ENCODE results near the gene CACNA1H. TPM values are rescaled to one million over a fixed set of nuclear protein-coding genes. Genes with fewer than 3 reads are reported as not detected.

The CACNA1H gene
- total RNA-seq, 1 experiment from 2014 or later, result 24.3 TPM

DNA sequence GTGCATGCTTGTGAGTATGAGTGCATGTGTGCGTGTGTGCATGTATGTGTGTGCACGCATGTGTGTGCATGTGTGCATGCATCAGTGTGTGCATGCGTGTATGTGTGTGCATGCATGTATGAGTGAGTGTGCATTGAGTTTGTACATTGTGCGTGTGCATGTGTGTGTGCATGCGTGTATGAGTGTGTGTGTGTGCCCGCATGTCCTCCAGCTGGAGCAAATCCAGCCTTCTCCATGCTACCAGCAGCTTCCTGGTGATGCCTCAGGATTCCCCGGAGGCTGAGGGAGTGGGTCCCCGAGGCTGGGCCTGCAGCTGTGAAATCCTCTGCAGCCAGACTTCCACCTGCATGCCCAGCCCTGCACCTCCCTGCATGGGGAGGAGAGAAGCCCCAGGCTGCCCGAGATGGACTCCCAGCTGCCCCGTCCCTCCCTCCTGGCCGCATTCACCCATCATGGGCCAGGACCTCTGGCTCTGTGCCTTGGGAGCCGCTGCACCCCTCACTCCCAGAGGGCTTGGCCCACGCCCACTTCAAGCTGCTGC lies 112.3 kb downstream of the CACNA1H start:
- Histone ChIP-seq H2AFZ (ENCODE audit: low read depth, low read length, poor library complexity, severe bottlenecking) (no peak overlapping the region), H3K36me3 (ENCODE audit: control insufficient read depth in 1 of 2, insufficient read depth in 2 of 2, low read length in 2 of 2) (no peaks in the 10 kb centered on the region), H3K27me3 (ENCODE audit: insufficient read depth, low read length) (no peaks in the 10 kb centered on the region), H3K79me2 (ENCODE audit: insufficient read depth, low read length) (no peaks in the 10 kb centered on the region), H3K9me3 (ENCODE audit: control insufficient read depth in 1 of 2, insufficient read depth in 1 of 2, low read depth in 1 of 2, low read length in 2 of 2) (no peaks in the 10 kb centered on the region; a peak in 1 of 4 replicates), H3K4me1 (ENCODE audit: control insufficient read depth in 1 of 2, insufficient read depth in 2 of 2, low read length in 2 of 2) (peaks cover 4 to 5% of the 10 kb centered on the region in 2 experiments; a peak in 3 of 4 replicates), H3K27ac (ENCODE audit: low read depth, low read length) (no peak overlapping the region), H3K9ac (ENCODE audit: low read length) (no peak overlapping the region), H3K9me2 (ENCODE audit: insufficient read depth) (no peaks in the 10 kb centered on the region), H3K4me3 (replicated peaks in 1 of 2; ENCODE audit: low read depth in 1 of 2, low read length in 2 of 2) (no peak overlapping the region), H4K20me1 (ENCODE audit: insufficient read depth) (no peaks in the 10 kb centered on the region), H3K4me2 (ENCODE audit: low read length) (no peak overlapping the region)
- no peak for TF ChIP-seq ZBTB33 (IDR thresholded peaks at IDR 0.05; ENCODE audit: extremely low read depth, insufficient replicate concordance, low read length)
- TF ChIP-seq, protein P1, sequence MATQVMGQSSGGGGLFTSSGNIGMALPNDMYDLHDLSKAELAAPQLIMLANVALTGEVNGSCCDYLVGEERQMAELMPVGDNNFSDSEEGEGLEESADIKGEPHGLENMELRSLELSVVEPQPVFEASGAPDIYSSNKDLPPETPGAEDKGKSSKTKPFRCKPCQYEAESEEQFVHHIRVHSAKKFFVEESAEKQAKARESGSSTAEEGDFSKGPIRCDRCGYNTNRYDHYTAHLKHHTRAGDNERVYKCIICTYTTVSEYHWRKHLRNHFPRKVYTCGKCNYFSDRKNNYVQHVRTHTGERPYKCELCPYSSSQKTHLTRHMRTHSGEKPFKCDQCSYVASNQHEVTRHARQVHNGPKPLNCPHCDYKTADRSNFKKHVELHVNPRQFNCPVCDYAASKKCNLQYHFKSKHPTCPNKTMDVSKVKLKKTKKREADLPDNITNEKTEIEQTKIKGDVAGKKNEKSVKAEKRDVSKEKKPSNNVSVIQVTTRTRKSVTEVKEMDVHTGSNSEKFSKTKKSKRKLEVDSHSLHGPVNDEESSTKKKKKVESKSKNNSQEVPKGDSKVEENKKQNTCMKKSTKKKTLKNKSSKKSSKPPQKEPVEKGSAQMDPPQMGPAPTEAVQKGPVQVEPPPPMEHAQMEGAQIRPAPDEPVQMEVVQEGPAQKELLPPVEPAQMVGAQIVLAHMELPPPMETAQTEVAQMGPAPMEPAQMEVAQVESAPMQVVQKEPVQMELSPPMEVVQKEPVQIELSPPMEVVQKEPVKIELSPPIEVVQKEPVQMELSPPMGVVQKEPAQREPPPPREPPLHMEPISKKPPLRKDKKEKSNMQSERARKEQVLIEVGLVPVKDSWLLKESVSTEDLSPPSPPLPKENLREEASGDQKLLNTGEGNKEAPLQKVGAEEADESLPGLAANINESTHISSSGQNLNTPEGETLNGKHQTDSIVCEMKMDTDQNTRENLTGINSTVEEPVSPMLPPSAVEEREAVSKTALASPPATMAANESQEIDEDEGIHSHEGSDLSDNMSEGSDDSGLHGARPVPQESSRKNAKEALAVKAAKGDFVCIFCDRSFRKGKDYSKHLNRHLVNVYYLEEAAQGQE (IDR thresholded peaks at IDR 0.05; ENCODE audit: low read depth), result no peak
- no peak for TF ChIP-seq SP1 (IDR thresholded peaks at IDR 0.05; ENCODE audit: low read depth)
- no peak for TF ChIP-seq ATF3 (IDR thresholded peaks at IDR 0.05)
- no peak for TF ChIP-seq SIN3A (IDR thresholded peaks at IDR 0.05; ENCODE audit: low read depth)
- no peak for TF ChIP-seq CBX3 (IDR thresholded peaks at IDR 0.05; ENCODE audit: low read depth)
- TF ChIP-seq YY1 (IDR thresholded peaks at IDR 0.05; ENCODE audit: extremely low read depth, insufficient replicate concordance, low read depth, low read length), result no peak
- TF ChIP-seq SRF (IDR thresholded peaks at IDR 0.05; ENCODE audit: low read depth), result no peak
- no peak for TF ChIP-seq ELF1 (IDR thresholded peaks at IDR 0.05; ENCODE audit: borderline replicate concordance, low read depth)
- TF ChIP-seq EZH2phosphoT487 (IDR thresholded peaks at IDR 0.05; ENCODE audit: borderline replicate concordance), result no peak
- TF ChIP-seq FOSL1 (IDR thresholded peaks at IDR 0.05; ENCODE audit: low read depth), result no peak
- no peak for TF ChIP-seq POLR2A (IDR thresholded peaks at IDR 0.05; ENCODE audit: borderline replicate concordance, extremely low read depth, insufficient read depth, insufficient read length)
- TF ChIP-seq, protein P2, sequence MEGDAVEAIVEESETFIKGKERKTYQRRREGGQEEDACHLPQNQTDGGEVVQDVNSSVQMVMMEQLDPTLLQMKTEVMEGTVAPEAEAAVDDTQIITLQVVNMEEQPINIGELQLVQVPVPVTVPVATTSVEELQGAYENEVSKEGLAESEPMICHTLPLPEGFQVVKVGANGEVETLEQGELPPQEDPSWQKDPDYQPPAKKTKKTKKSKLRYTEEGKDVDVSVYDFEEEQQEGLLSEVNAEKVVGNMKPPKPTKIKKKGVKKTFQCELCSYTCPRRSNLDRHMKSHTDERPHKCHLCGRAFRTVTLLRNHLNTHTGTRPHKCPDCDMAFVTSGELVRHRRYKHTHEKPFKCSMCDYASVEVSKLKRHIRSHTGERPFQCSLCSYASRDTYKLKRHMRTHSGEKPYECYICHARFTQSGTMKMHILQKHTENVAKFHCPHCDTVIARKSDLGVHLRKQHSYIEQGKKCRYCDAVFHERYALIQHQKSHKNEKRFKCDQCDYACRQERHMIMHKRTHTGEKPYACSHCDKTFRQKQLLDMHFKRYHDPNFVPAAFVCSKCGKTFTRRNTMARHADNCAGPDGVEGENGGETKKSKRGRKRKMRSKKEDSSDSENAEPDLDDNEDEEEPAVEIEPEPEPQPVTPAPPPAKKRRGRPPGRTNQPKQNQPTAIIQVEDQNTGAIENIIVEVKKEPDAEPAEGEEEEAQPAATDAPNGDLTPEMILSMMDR (IDR thresholded peaks at IDR 0.05 in 2 of 3, conservative IDR thresholded peaks at IDR 0.05 in 1 of 3; ENCODE audit: borderline replicate concordance in 1 of 3, insufficient read depth in 1 of 3, low read depth in 2 of 3, low read length in 2 of 3), result no peak
- no TSS peak for BruUV-seq (replicated peaks)
- ChIA-PET RAD21 (ENCODE audit: low non-redundant PET in 1 of 2, low total read pairs in 2 of 2, uncharacterized antibody in 2 of 2, unreplicated experiment in 2 of 2) (no interaction called here), CTCF (no interaction called here), POLR2A (no interaction called here)
- intact Hi-C loops (cut with micrococcal nuclease), result no loop called here
- DNase-seq (ENCODE audit: low read depth, low spot score) (no peak), ATAC-seq (no peak)
